HuH-7.5 (cell line): ENCODE data around the gene SNX5.

ENCODE experiments used
- DNase-seq: peaks from one replicate; pipeline ENCODE4 v3.0.0; 2011; ENCODE audit warnings: low spot score

Gene SNX5

GRCh38 chr20:17916433-17916891, 52.1 kb downstream of the SNX5 start:
- no peak for DNase-seq

- no peak for DNase-seq
Measured at GRCh38 chr20:17914957-17915356, 53.6 kb downstream of the SNX5 start.

GRCh38 chr20:17912916-17913315, 55.7 kb downstream of the SNX5 start:
- no peak for DNase-seq

GRCh38 chr20:17911927-17912326, 56.7 kb downstream of the SNX5 start:
- no peak for DNase-seq

GRCh38 chr20:17910828-17911294, 57.7 kb downstream of the SNX5 start:
- no peak for DNase-seq

GRCh38 chr20:17909869-17910321, 58.7 kb downstream of the SNX5 start:
- no peak for DNase-seq

- DNase-seq = no peak
Measured at GRCh38 chr20:17905544-17905943, 63.0 kb downstream of the SNX5 start.

GRCh38 chr20:17904027-17904426, 64.6 kb downstream of the SNX5 start:
- DNase-seq = no peak

GRCh38 chr20:17902531-17903083, 66.0 kb downstream of the SNX5 start:
- DNase-seq = no peak

GRCh38 chr20:17901971-17902370, 66.6 kb downstream of the SNX5 start:
- no peak for DNase-seq

- peak; percentile 77 for DNase-seq
Measured at GRCh38 chr20:17898548-17898994, 70.0 kb downstream of the SNX5 start.

GRCh38 chr20:17897566-17898307, 70.9 kb downstream of the SNX5 start:
- DNase-seq = no peak

- peak; percentile 73 for DNase-seq
Measured at GRCh38 chr20:17896771-17897369, 71.7 kb downstream of the SNX5 start.

GRCh38 chr20:17896193-17896723, 72.3 kb downstream of the SNX5 start:
- DNase-seq = no peak

GRCh38 chr20:17895641-17896171, 72.9 kb downstream of the SNX5 start:
- no peak for DNase-seq

- DNase-seq = no peak
Measured at GRCh38 chr20:17893445-17893844, 75.1 kb downstream of the SNX5 start.

- DNase-seq = no peak
Measured at GRCh38 chr20:17892189-17892938, 76.2 kb downstream of the SNX5 start.
